HG03521 (cell line): Measurements from ENCODE around the gene ARFGAP3.

ENCODE experiments used
- ATAC-seq: cut with Tn5 transposase; IDR thresholded peaks from one replicate; pipeline ENCODE4 v1.9.1; 2021; ENCODE audit warnings: mild to moderate bottlenecking, moderate library complexity; ENCODE audit not compliant: unreplicated experiment

The ARFGAP3 gene

GRCh38 chr22:42884616-42885375 lies 27.7 kb upstream of the ARFGAP3 start:
- ATAC-seq: no peak

GRCh38 chr22:42883970-42884369 lies 26.9 kb upstream of the ARFGAP3 start:
- ATAC-seq: no peak

- ATAC-seq: no peak
Measured at GRCh38 chr22:42883121-42883520, 26.0 kb upstream of the ARFGAP3 start.

- no peak for ATAC-seq
Measured at GRCh38 chr22:42881982-42882656, 25.0 kb upstream of the ARFGAP3 start.

GRCh38 chr22:42881298-42881697 lies 24.2 kb upstream of the ARFGAP3 start:
- no peak for ATAC-seq

- ATAC-seq: no peak
Measured at GRCh38 chr22:42880815-42881214, 23.7 kb upstream of the ARFGAP3 start.

- ATAC-seq: no peak
Measured at GRCh38 chr22:42879371-42880021, 22.4 kb upstream of the ARFGAP3 start.

- ATAC-seq: no peak
Measured at GRCh38 chr22:42878561-42879305, 21.7 kb upstream of the ARFGAP3 start.

- ATAC-seq: no peak
Measured at GRCh38 chr22:42877597-42878340, 20.7 kb upstream of the ARFGAP3 start.

- no peak for ATAC-seq
Measured at GRCh38 chr22:42877158-42877557, 20.1 kb upstream of the ARFGAP3 start.

GRCh38 chr22:42876041-42876440 lies 19.0 kb upstream of the ARFGAP3 start:
- no peak for ATAC-seq

- no peak for ATAC-seq
Measured at GRCh38 chr22:42874010-42874409, 16.9 kb upstream of the ARFGAP3 start.

- no peak for ATAC-seq
Measured at GRCh38 chr22:42873356-42873755, 16.3 kb upstream of the ARFGAP3 start.

GRCh38 chr22:42872821-42873220 lies 15.7 kb upstream of the ARFGAP3 start:
- ATAC-seq: no peak

GRCh38 chr22:42871146-42872050 lies 14.3 kb upstream of the ARFGAP3 start:
- no peak for ATAC-seq

- ATAC-seq: no peak
Measured at GRCh38 chr22:42869888-42870480, 12.9 kb upstream of the ARFGAP3 start.

GRCh38 chr22:42869463-42869862 lies 12.4 kb upstream of the ARFGAP3 start:
- ATAC-seq: no peak

GRCh38 chr22:42868751-42869251 lies 11.7 kb upstream of the ARFGAP3 start:
- no peak for ATAC-seq

GRCh38 chr22:42866100-42866499 lies 9.0 kb upstream of the ARFGAP3 start:
- ATAC-seq: no peak
